HEK293 (cell line): ENCODE results near the gene IBTK.

ENCODE experiments used
- BCL11A ChIP-seq: fragments of 450-650 bp; formaldehyde crosslinking; IDR thresholded peaks from 2 replicates; pipeline ENCODE4 v1.5.1; 2016; ENCODE audit warnings: low read depth, missing biosample characterization, missing genetic modification characterization
- GLIS1 ChIP-seq: fragments of 450-650 bp; formaldehyde crosslinking; IDR thresholded peaks from 2 replicates; pipeline ENCODE4 v1.5.1; 2016; ENCODE audit warnings: missing biosample characterization, missing genetic modification characterization
- SALL2 ChIP-seq: fragments of 450-650 bp; formaldehyde crosslinking; IDR thresholded peaks from 2 replicates; pipeline ENCODE4 v1.5.0; 2017; ENCODE audit warnings: missing biosample characterization, mild to moderate bottlenecking, missing genetic modification characterization, borderline replicate concordance
- SP3 ChIP-seq: fragments of 450-650 bp; formaldehyde crosslinking; IDR thresholded peaks from 2 replicates; pipeline ENCODE4 v1.5.1; 2016; ENCODE audit warnings: missing biosample characterization, missing genetic modification characterization
- YY1 ChIP-seq: fragments of 450-650 bp; formaldehyde crosslinking; IDR thresholded peaks from 2 replicates; pipeline ENCODE4 v1.5.1; 2018; ENCODE audit warnings: missing biosample characterization, missing genetic modification characterization
- ZBTB21 ChIP-seq: fragments of 450-650 bp; formaldehyde crosslinking; IDR thresholded peaks from 2 replicates; pipeline ENCODE4 v1.5.1; 2017; ENCODE audit warnings: missing biosample characterization, missing genetic modification characterization
- ZBTB7A ChIP-seq: fragments of 450-650 bp; formaldehyde crosslinking; IDR thresholded peaks from 2 replicates; pipeline ENCODE4 v1.5.1; 2016; ENCODE audit warnings: low read depth, missing biosample characterization, missing genetic modification characterization
- ZFP37 ChIP-seq: fragments of 450-650 bp; formaldehyde crosslinking; IDR thresholded peaks from 2 replicates; pipeline ENCODE4 v1.5.1; 2016; ENCODE audit warnings: missing biosample characterization, missing genetic modification characterization
- ZNF112 ChIP-seq: fragments of 450-650 bp; formaldehyde crosslinking; IDR thresholded peaks from 2 replicates; pipeline ENCODE4 v1.5.0; 2017; ENCODE audit warnings: missing biosample characterization, missing genetic modification characterization
- ZNF121 ChIP-seq: fragments of 450-650 bp; formaldehyde crosslinking; IDR thresholded peaks from 2 replicates; pipeline ENCODE4 v1.5.1; 2016; ENCODE audit warnings: missing biosample characterization, missing genetic modification characterization
- ZNF169 ChIP-seq: fragments of 450-650 bp; formaldehyde crosslinking; IDR thresholded peaks from 2 replicates; pipeline ENCODE4 v1.5.1; 2016; ENCODE audit warnings: missing biosample characterization, missing genetic modification characterization
- ZNF214 ChIP-seq: fragments of 450-650 bp; formaldehyde crosslinking; IDR thresholded peaks from 2 replicates; pipeline ENCODE4 v1.5.1; 2017; ENCODE audit warnings: missing biosample characterization, mild to moderate bottlenecking, missing genetic modification characterization, borderline replicate concordance
- ZNF223 ChIP-seq: fragments of 450-650 bp; formaldehyde crosslinking; IDR thresholded peaks from 2 replicates; pipeline ENCODE4 v1.5.1; 2016; ENCODE audit warnings: missing biosample characterization, missing genetic modification characterization
- ZNF311 ChIP-seq: fragments of 450-650 bp; formaldehyde crosslinking; IDR thresholded peaks from 2 replicates; pipeline ENCODE4 v1.5.1; 2017; ENCODE audit warnings: missing biosample characterization, missing genetic modification characterization, borderline replicate concordance
- ZNF335 ChIP-seq: fragments of 450-650 bp; formaldehyde crosslinking; conservative IDR thresholded peaks from 2 replicates; pipeline ENCODE4 v1.5.1; 2016; ENCODE audit warnings: missing biosample characterization, missing genetic modification characterization
- ZNF350 ChIP-seq: fragments of 450-650 bp; formaldehyde crosslinking; IDR thresholded peaks from 2 replicates; pipeline ENCODE4 v1.5.0; 2017; ENCODE audit warnings: missing biosample characterization, mild to moderate bottlenecking, missing genetic modification characterization
- ZNF394 ChIP-seq: fragments of 450-650 bp; formaldehyde crosslinking; IDR thresholded peaks from 2 replicates; pipeline ENCODE4 v1.5.1; 2016; ENCODE audit warnings: missing biosample characterization, missing genetic modification characterization, mild to moderate bottlenecking, moderate library complexity, borderline replicate concordance
- ZNF404 ChIP-seq: fragments of 450-650 bp; formaldehyde crosslinking; IDR thresholded peaks from 2 replicates; pipeline ENCODE4 v1.5.1; 2017; ENCODE audit warnings: missing biosample characterization, missing genetic modification characterization
- ZNF433 ChIP-seq: fragments of 450-650 bp; formaldehyde crosslinking; IDR thresholded peaks from 2 replicates; pipeline ENCODE4 v1.5.1; 2016; ENCODE audit warnings: missing biosample characterization, missing genetic modification characterization, low read depth
- ZNF473 ChIP-seq: fragments of 450-650 bp; formaldehyde crosslinking; IDR thresholded peaks from 2 replicates; pipeline ENCODE4 v1.5.1; 2017; ENCODE audit warnings: missing biosample characterization, missing genetic modification characterization
- ZNF501 ChIP-seq: fragments of 450-650 bp; formaldehyde crosslinking; IDR thresholded peaks from 2 replicates; pipeline ENCODE4 v1.5.1; 2016; ENCODE audit warnings: missing biosample characterization, missing genetic modification characterization
- ZNF530 ChIP-seq: fragments of 450-650 bp; formaldehyde crosslinking; IDR thresholded peaks from 2 replicates; pipeline ENCODE4 v1.5.1; 2016; ENCODE audit warnings: low read depth, missing biosample characterization, missing genetic modification characterization
- ZNF558 ChIP-seq: fragments of 450-650 bp; formaldehyde crosslinking; IDR thresholded peaks from 2 replicates; pipeline ENCODE4 v1.5.1; 2016; ENCODE audit warnings: missing biosample characterization, missing genetic modification characterization
- ZNF560 ChIP-seq: fragments of 450-650 bp; formaldehyde crosslinking; IDR thresholded peaks from 2 replicates; pipeline ENCODE4 v1.5.1; 2017; ENCODE audit warnings: missing biosample characterization, missing genetic modification characterization, borderline replicate concordance
- ZNF561 ChIP-seq: fragments of 450-650 bp; IDR thresholded peaks from 2 replicates; pipeline ENCODE4 v1.5.1; 2018; ENCODE audit warnings: missing biosample characterization, missing genetic modification characterization, borderline replicate concordance
- ZNF624 ChIP-seq: fragments of 450-650 bp; formaldehyde crosslinking; IDR thresholded peaks from 2 replicates; pipeline ENCODE4 v1.5.1; 2017; ENCODE audit warnings: missing biosample characterization, missing genetic modification characterization
- ZNF658 ChIP-seq: fragments of 450-650 bp; formaldehyde crosslinking; IDR thresholded peaks from 2 replicates; pipeline ENCODE4; 2016; ENCODE audit warnings: missing biosample characterization, missing genetic modification characterization
- ZNF701 ChIP-seq: fragments of 450-650 bp; formaldehyde crosslinking; IDR thresholded peaks from 2 replicates; pipeline ENCODE4 v1.5.1; 2016; ENCODE audit warnings: missing biosample characterization, missing genetic modification characterization
- ZNF747 ChIP-seq: fragments of 450-650 bp; formaldehyde crosslinking; IDR thresholded peaks from 2 replicates; pipeline ENCODE4 v1.5.1; 2016; ENCODE audit warnings: missing biosample characterization, missing genetic modification characterization
- ZNF768 ChIP-seq: fragments of 450-650 bp; formaldehyde crosslinking; IDR thresholded peaks from 2 replicates; pipeline ENCODE4 v1.5.1; 2018; ENCODE audit warnings: missing biosample characterization, mild to moderate bottlenecking, missing genetic modification characterization
- ZNF776 ChIP-seq: fragments of 450-650 bp; formaldehyde crosslinking; IDR thresholded peaks from 2 replicates; pipeline ENCODE4 v1.5.0; 2017; ENCODE audit warnings: missing biosample characterization, missing genetic modification characterization, borderline replicate concordance
- ZNF792 ChIP-seq: fragments of 450-650 bp; formaldehyde crosslinking; IDR thresholded peaks from 2 replicates; pipeline ENCODE4 v1.5.1; 2016; ENCODE audit warnings: missing biosample characterization, missing genetic modification characterization
- ZSCAN16 ChIP-seq: fragments of 450-650 bp; formaldehyde crosslinking; IDR thresholded peaks from 2 replicates; pipeline ENCODE4 v1.5.1; 2016; ENCODE audit warnings: missing biosample characterization, missing genetic modification characterization
- ZXDB ChIP-seq: fragments of 450-650 bp; formaldehyde crosslinking; IDR thresholded peaks from 2 replicates; pipeline ENCODE4 v1.5.1; 2016; ENCODE audit warnings: missing biosample characterization, missing genetic modification characterization
- TF ChIP-seq, protein P1 (sequence below): fragments of 450-650 bp; formaldehyde crosslinking; IDR thresholded peaks from 2 replicates; pipeline ENCODE4 v1.5.1; 2016; ENCODE audit warnings: missing biosample characterization, missing genetic modification characterization
- TF ChIP-seq, protein P2 (sequence below): fragments of 450-650 bp; formaldehyde crosslinking; IDR thresholded peaks from 2 replicates; pipeline ENCODE4 v1.5.1; 2016; ENCODE audit warnings: missing biosample characterization, missing genetic modification characterization
- TF ChIP-seq, protein P3 (sequence below): IDR thresholded peaks from 2 replicates; pipeline ENCODE4 v1.6.1; 2011; ENCODE audit warnings: mild to moderate bottlenecking, low read depth, low read length, borderline replicate concordance

IBTK gene

DNA sequence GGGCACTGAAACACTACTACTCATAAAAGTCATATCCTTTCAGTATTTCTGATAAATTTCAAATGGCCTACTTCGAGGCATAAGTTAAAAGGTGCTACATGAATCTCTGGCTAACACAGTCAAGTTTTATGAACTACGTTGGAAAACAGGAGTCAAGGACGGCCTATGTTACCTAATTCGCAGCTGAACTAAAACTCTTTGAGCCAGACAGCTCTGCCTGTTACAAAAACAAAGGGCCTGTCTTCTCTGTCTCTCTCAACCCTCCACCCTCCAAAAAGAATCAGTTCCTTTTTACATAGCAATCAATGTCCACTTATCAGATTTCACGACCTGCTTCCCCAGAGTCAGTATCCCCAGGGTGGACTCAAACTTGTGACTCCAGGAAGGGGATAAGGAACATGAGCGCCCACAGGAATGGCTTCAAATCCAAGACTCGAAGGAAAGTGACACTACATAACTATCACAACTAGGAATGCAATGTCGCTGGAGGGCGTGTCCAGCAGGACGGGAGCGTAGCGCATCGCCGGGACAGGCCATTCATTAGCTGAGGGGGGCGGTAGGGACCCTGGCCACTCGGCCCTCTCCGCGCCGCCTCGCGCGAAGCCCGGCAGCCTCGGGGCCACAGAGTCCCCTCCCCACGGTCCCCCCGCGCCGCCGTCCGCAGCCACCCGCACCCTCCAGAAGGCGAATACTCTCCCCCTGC is 591 bp downstream of the IBTK start (continued):
- no peak for TF ChIP-seq ZNF624 (tag by site-specific recombination)
- TF ChIP-seq ZNF473 = no peak
- no peak; the same call in 1 of the 2 replicates for TF ChIP-seq ZXDB (tag by site-specific recombination)
- no peak for TF ChIP-seq ZNF560
- TF ChIP-seq ZNF747 = no peak
- TF ChIP-seq, protein P1, sequence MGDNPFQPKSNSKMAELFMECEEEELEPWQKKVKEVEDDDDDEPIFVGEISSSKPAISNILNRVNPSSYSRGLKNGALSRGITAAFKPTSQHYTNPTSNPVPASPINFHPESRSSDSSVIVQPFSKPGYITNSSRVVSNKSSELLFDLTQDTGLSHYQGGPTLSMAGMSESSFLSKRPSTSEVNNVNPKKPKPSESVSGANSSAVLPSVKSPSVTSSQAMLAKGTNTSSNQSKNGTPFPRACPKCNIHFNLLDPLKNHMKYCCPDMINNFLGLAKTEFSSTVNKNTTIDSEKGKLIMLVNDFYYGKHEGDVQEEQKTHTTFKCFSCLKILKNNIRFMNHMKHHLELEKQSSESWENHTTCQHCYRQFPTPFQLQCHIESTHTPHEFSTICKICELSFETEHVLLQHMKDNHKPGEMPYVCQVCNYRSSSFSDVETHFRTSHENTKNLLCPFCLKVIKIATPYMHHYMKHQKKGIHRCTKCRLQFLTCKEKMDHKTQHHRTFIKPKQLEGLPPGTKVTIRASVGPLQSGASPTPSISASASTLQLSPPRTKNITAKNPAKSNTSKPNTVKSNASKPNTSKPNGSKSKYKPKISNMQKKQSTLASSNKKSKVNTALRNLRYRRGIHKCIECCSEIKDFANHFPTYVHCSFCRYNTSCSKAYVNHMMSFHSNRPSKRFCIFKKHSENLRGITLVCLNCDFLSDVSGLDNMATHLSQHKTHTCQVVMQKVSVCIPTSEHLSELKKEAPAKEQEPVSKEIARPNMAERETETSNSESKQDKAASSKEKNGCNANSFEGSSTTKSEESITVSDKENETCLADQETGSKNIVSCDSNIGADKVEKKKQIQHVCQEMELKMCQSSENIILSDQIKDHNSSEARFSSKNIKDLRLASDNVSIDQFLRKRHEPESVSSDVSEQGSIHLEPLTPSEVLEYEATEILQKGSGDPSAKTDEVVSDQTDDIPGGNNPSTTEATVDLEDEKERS (tag by site-specific recombination) = no peak
- no peak for TF ChIP-seq ZNF169 (tag by site-specific recombination)
- no peak for TF ChIP-seq ZNF223 (tag by site-specific recombination)
- TF ChIP-seq ZNF658 = no peak
- no peak for TF ChIP-seq ZNF561 (tag by site-specific recombination)
- peak; percentile 29; the same call in 1 of the 2 replicates for TF ChIP-seq GLIS1 (tag by site-specific recombination)
- peak; percentile 97; the same call in 1 of the 2 replicates for TF ChIP-seq ZNF501 (tag by site-specific recombination)
- TF ChIP-seq ZNF112 (tag by site-specific recombination) = no peak
- TF ChIP-seq SALL2 (tag by site-specific recombination) = no peak
- TF ChIP-seq, protein P2, sequence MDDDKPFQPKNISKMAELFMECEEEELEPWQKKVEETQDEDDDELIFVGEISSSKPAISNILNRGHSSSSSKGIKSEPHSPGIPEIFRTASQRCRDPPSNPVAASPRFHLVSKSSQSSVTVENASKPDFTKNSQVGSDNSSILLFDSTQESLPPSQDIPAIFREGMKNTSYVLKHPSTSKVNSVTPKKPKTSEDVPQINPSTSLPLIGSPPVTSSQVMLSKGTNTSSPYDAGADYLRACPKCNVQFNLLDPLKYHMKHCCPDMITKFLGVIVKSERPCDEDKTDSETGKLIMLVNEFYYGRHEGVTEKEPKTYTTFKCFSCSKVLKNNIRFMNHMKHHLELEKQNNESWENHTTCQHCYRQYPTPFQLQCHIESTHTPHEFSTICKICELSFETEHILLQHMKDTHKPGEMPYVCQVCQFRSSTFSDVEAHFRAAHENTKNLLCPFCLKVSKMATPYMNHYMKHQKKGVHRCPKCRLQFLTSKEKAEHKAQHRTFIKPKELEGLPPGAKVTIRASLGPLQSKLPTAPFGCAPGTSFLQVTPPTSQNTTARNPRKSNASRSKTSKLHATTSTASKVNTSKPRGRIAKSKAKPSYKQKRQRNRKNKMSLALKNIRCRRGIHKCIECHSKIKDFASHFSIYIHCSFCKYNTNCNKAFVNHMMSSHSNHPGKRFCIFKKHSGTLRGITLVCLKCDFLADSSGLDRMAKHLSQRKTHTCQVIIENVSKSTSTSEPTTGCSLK (tag by site-specific recombination) = no peak
- no peak for TF ChIP-seq SP3 (tag by site-specific recombination)
- TF ChIP-seq ZNF404 (tag by site-specific recombination) = no peak
- no peak for TF ChIP-seq ZSCAN16 (tag by site-specific recombination)
- no peak for TF ChIP-seq ZNF214 (tag by site-specific recombination)
- TF ChIP-seq ZNF768 (tag by site-specific recombination) = no peak
- TF ChIP-seq BCL11A (tag by site-specific recombination) = no peak
- TF ChIP-seq, protein P3, sequence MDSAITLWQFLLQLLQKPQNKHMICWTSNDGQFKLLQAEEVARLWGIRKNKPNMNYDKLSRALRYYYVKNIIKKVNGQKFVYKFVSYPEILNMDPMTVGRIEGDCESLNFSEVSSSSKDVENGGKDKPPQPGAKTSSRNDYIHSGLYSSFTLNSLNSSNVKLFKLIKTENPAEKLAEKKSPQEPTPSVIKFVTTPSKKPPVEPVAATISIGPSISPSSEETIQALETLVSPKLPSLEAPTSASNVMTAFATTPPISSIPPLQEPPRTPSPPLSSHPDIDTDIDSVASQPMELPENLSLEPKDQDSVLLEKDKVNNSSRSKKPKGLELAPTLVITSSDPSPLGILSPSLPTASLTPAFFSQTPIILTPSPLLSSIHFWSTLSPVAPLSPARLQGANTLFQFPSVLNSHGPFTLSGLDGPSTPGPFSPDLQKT = no peak
- peak; percentile 34; the same call in 1 of the 2 replicates for TF ChIP-seq ZNF394 (tag by site-specific recombination)
- peak; percentile 96 for TF ChIP-seq ZNF335
- no peak for TF ChIP-seq ZNF701 (tag by site-specific recombination)
- 0 out of 2 replicates have a peak, but pooled peaks have one; percentile 34 for TF ChIP-seq ZNF792 (tag by site-specific recombination)
- TF ChIP-seq ZNF311 (tag by site-specific recombination) = no peak
- TF ChIP-seq ZFP37 (tag by site-specific recombination) = peak; percentile 67; the same call in 1 of the 2 replicates
- no peak for TF ChIP-seq ZNF776 (tag by site-specific recombination)
- no peak for TF ChIP-seq ZBTB21 (tag by site-specific recombination)
- no peak for TF ChIP-seq ZNF530 (tag by site-specific recombination)
- TF ChIP-seq ZBTB7A (tag by site-specific recombination) = peak; percentile 85
- no peak for TF ChIP-seq ZNF558 (tag by site-specific recombination)
- 0 out of 2 replicates have a peak, but pooled peaks have one; percentile 15 for TF ChIP-seq ZNF121 (tag by site-specific recombination)
- TF ChIP-seq YY1 (tag by site-specific recombination) = no peak; the same call in 1 of the 2 replicates
- TF ChIP-seq ZNF433 = no peak
- no peak for TF ChIP-seq ZNF350 (tag by site-specific recombination)
